Measurements from ENCODE around the gene SPAG16.

SPAG16 gene

DNA sequence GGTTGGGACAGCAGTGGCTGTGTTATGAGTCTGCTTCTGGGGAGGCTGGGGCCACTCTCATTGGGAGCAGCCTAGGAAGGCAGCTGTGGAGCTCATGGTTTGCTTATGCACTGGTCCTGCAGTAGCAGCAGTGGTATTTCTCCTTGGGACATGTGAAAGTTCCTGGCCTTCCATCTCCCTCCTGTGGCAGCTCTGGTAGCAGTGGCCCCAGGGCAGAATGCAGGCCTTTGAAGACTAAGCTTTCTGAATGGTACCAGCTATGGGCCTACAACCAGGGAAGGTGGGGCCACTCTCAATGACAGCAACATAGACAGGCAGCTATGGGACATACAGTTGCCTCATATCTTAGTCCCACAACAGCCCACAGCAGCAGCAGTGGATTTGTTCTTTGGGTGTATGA, 1009.3 kb downstream of the SPAG16 start:
- Histone ChIP-seq H3K9me3 (ENCODE audit: control insufficient read depth, low read length) (peaks cover 16% of the 10 kb centered on the region), H3K4me3 (ENCODE audit: low read length) (no peak overlapping the region), H3K4me1 (ENCODE audit: control insufficient read depth, insufficient read depth, low read length) (no peaks in the 10 kb centered on the region), H3K27me3 (replicated peaks; ENCODE audit: control insufficient read depth, insufficient read depth, low read length) (no peaks in the 10 kb centered on the region), H3K36me3 (ENCODE audit: control insufficient read depth, insufficient read depth, low read length, severe bottlenecking) (no peaks in the 10 kb centered on the region), H3K9ac (ENCODE audit: low read length) (no peak overlapping the region)
- no peak for DNase-seq (ENCODE audit: low read depth)

DNA sequence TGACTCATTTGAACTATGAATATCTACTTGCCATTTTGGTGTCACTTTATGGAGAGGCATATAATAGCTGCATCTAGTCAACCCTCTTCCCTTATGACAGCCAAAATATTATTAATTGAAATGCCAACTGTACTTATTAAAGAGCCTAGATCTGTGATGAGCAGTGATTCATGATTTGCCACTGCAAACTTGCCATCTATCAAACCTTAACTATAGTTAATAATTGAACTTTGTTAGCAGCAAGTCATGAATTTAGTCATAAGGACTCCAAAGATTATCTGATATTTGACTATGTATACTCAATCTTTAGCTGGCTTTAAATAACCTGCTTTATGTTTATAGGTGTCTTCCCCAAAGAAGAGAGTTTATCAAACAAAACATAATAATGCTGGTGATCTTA, 1010.2 kb downstream of the SPAG16 start:
- Histone ChIP-seq H3K36me3 (ENCODE audit: control insufficient read depth, insufficient read depth, low read length, severe bottlenecking) (no peaks in the 10 kb centered on the region), H3K27me3 (replicated peaks; ENCODE audit: control insufficient read depth, insufficient read depth, low read length) (no peaks in the 10 kb centered on the region), H3K9ac (ENCODE audit: low read length) (no peak overlapping the region), H3K4me3 (ENCODE audit: low read length) (no peak overlapping the region), H3K9me3 (ENCODE audit: control insufficient read depth, low read length) (peaks cover 16% of the 10 kb centered on the region), H3K4me1 (ENCODE audit: control insufficient read depth, insufficient read depth, low read length) (no peaks in the 10 kb centered on the region)
- DNase-seq (ENCODE audit: low read depth) = no peak

DNA sequence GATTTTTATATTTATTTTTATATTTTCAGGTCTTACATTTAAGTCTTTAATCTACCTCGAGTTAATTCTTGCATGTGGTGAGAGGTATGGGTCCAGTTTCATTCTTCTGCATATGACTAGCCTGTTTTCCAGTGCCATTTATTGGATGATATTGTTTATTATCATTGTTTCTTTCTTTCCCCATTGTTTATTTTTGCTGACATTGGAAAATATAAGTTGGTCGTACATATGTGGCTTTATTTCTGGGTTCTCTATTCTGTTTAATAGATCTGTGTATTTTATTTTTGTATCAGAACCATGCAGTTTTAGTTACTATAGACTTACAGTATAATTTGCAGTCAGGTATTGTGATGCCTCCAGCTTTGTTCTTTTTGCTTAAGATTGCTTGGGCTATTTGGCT, 1013.2 kb downstream of the SPAG16 start:
- Histone ChIP-seq H3K4me3 (ENCODE audit: low read length) (no peak overlapping the region), H3K36me3 (ENCODE audit: control insufficient read depth, insufficient read depth, low read length, severe bottlenecking) (no peaks in the 10 kb centered on the region), H3K9ac (ENCODE audit: low read length) (no peak overlapping the region), H3K9me3 (ENCODE audit: control insufficient read depth, low read length) (peaks cover 7% of the 10 kb centered on the region), H3K4me1 (ENCODE audit: control insufficient read depth, insufficient read depth, low read length) (no peaks in the 10 kb centered on the region), H3K27me3 (replicated peaks; ENCODE audit: control insufficient read depth, insufficient read depth, low read length) (no peaks in the 10 kb centered on the region)
- DNase-seq (ENCODE audit: low read depth) = no peak

DNA sequence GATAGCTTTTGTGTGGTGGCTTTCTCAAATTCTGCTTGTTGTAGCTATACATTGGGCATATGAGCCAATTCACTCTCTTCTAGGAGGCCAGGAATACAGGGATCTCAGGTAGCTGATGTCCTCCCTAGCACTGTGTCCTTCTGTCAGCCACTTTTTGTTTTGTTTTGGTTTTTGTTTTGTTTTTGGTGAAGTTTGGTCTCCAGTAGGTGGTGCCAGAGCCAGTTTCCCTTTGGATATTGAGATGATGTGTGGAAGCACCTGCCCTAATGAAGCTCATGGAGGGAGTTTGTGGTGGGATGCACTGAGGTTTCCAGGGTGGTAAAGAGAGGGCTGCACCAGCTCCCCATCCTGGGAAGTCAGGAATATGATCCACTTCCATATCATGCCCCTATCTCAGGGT, 1026.1 kb downstream of the SPAG16 start:
- peaks cover 7% of the 10 kb centered on the region for H3K4me1 ChIP-seq (ENCODE audit: control insufficient read depth, insufficient read depth, low read length)
- no peaks in the 10 kb centered on the region for H3K36me3 ChIP-seq (ENCODE audit: control insufficient read depth, insufficient read depth, low read length, severe bottlenecking)
- no peak overlapping the region for H3K4me3 ChIP-seq (ENCODE audit: low read length)
- no peaks in the 10 kb centered on the region for H3K27me3 ChIP-seq (replicated peaks; ENCODE audit: control insufficient read depth, insufficient read depth, low read length)
- no peak overlapping the region for H3K9ac ChIP-seq (ENCODE audit: low read length)
- DNase-seq (ENCODE audit: low read depth) = peak; percentile 31
- H3K9me3 ChIP-seq (ENCODE audit: control insufficient read depth, low read length) = peaks cover 3% of the 10 kb centered on the region

DNA sequence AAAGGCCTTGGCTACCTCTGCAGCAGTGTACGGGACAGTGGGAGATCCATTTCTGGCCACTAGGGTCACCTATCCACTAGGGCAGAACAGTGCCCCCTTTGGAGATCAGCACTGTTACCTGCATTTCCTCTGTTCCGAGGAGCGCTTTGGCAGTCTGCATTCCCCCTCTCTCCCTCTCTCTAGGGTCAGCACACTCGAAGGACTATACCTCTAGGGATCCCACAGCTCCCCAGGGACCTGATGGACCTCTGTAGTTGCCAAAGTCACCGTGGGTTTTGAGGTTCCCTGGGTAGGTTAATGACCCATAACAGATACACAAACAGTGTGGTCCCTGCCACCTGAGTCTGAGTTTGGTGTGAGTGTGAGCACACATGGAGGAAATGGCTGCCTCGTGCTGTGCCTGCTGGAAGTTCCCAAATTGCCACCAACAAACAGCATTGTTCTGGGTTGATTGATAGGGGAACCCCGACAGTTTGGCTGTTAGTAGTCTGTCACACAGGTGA, 1026.8 kb downstream of the SPAG16 start:
- Histone ChIP-seq H3K9me3 (ENCODE audit: control insufficient read depth, low read length) (peaks cover 3% of the 10 kb centered on the region), H3K36me3 (ENCODE audit: control insufficient read depth, insufficient read depth, low read length, severe bottlenecking) (no peaks in the 10 kb centered on the region), H3K4me1 (ENCODE audit: control insufficient read depth, insufficient read depth, low read length) (peaks cover 7% of the 10 kb centered on the region), H3K27me3 (replicated peaks; ENCODE audit: control insufficient read depth, insufficient read depth, low read length) (no peaks in the 10 kb centered on the region), H3K4me3 (ENCODE audit: low read length) (no peak overlapping the region), H3K9ac (ENCODE audit: low read length) (no peak overlapping the region)
- no peak for DNase-seq (ENCODE audit: low read depth)

- H3K4me3 ChIP-seq (ENCODE audit: low read length) = no peak overlapping the region
- no peaks in the 10 kb centered on the region for H3K27me3 ChIP-seq (replicated peaks; ENCODE audit: control insufficient read depth, insufficient read depth, low read length)
- H3K36me3 ChIP-seq (ENCODE audit: control insufficient read depth, insufficient read depth, low read length, severe bottlenecking) = no peaks in the 10 kb centered on the region
- no peak overlapping the region for H3K9ac ChIP-seq (ENCODE audit: low read length)
- no peak for DNase-seq (ENCODE audit: low read depth)
- H3K9me3 ChIP-seq (ENCODE audit: control insufficient read depth, low read length) = peaks cover 2% of the 10 kb centered on the region
- peaks cover 7% of the 10 kb centered on the region for H3K4me1 ChIP-seq (ENCODE audit: control insufficient read depth, insufficient read depth, low read length)
These were observed 1027.9 kb downstream of the SPAG16 start for GRCh38 chr2:214311931-214312749.

DNA sequence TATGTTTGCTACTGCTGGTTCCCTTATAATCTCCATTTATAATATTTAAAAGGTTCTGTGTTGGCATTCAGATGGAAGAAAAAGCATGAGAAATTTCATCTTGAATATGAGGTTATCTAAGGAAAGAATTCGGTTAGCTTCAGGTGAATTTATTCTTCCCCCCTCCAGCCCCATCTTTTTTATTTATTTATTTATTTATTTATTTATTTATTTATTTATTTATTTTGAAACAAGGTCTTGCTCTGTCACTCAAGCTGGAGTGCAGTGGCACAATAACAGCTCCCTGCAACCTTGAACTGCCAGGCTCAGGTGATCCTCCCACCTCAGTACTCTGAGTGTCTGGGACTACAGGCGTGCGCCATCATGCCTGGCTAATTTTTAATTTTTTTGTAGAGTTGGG, 1031.1 kb downstream of the SPAG16 start:
- H3K9ac ChIP-seq (ENCODE audit: low read length) = no peak overlapping the region
- H3K4me1 ChIP-seq (ENCODE audit: control insufficient read depth, insufficient read depth, low read length) = peaks cover 7% of the 10 kb centered on the region
- H3K4me3 ChIP-seq (ENCODE audit: low read length) = no peak overlapping the region
- H3K27me3 ChIP-seq (replicated peaks; ENCODE audit: control insufficient read depth, insufficient read depth, low read length) = no peaks in the 10 kb centered on the region
- no peaks in the 10 kb centered on the region for H3K9me3 ChIP-seq (ENCODE audit: control insufficient read depth, low read length)
- no peaks in the 10 kb centered on the region for H3K36me3 ChIP-seq (ENCODE audit: control insufficient read depth, insufficient read depth, low read length, severe bottlenecking)
- no peak for DNase-seq (ENCODE audit: low read depth)

DNA sequence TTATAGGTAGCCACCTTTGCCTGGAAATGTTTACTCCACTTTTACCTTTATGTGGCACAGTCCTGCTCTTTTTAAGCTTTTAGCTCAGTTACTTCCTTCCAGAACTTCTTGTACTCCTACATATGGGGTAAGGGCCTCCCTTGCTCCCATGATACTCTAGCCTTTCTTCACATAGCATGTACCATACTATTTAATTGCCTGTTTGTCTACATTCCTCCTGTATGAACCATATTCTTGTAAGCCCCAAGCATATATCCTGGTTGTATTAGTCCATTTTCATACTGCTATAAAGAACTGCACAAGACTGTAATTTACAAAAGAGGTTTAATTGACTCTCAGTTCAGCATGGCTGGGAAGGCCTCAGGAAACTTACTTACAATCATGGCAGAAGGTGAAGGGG, 1035.9 kb downstream of the SPAG16 start:
- H3K36me3 ChIP-seq (ENCODE audit: control insufficient read depth, insufficient read depth, low read length, severe bottlenecking) = no peaks in the 10 kb centered on the region
- no peaks in the 10 kb centered on the region for H3K9me3 ChIP-seq (ENCODE audit: control insufficient read depth, low read length)
- H3K9ac ChIP-seq (ENCODE audit: low read length) = no peak overlapping the region

DNA sequence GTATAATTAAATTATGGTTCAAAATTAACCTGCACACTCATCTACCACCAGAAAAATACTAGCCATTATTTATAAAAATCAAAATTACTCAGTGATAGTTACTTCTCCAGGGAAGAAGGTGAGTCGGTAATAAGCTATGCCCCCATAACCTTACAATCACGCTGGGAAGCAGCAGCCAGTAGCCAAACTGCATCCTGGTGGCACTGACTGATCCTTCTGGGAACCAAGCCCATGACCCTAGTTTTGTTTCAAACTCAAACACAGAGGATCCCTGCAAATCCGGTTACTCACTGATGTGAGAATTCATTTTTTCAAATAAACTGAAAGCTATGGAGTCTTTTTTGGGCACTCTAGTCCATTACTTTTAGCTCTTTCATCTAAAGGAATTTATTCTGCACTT, 1038.4 kb downstream of the SPAG16 start:
- Histone ChIP-seq H3K9ac (ENCODE audit: low read length) (no peak overlapping the region), H3K4me3 (ENCODE audit: low read length) (no peak overlapping the region), H3K36me3 (ENCODE audit: control insufficient read depth, insufficient read depth, low read length, severe bottlenecking) (no peaks in the 10 kb centered on the region), H3K9me3 (ENCODE audit: control insufficient read depth, low read length) (no peaks in the 10 kb centered on the region), H3K27me3 (replicated peaks; ENCODE audit: control insufficient read depth, insufficient read depth, low read length) (no peaks in the 10 kb centered on the region), H3K4me1 (ENCODE audit: control insufficient read depth, insufficient read depth, low read length) (no peaks in the 10 kb centered on the region)
- no peak for DNase-seq (ENCODE audit: low read depth)

More for the DNA sequence above, 1035.9 kb downstream of the SPAG16 start:
- no peak overlapping the region for H3K4me3 ChIP-seq (ENCODE audit: low read length)
- no peak for DNase-seq (ENCODE audit: low read depth)
- H3K4me1 ChIP-seq (ENCODE audit: control insufficient read depth, insufficient read depth, low read length) = no peaks in the 10 kb centered on the region
- no peaks in the 10 kb centered on the region for H3K27me3 ChIP-seq (replicated peaks; ENCODE audit: control insufficient read depth, insufficient read depth, low read length)

GRCh38 chr2:214325404-214325803, 1041.1 kb downstream of the SPAG16 start:
- DNase-seq (ENCODE audit: low read depth) = no peak
- H3K4me1 ChIP-seq (ENCODE audit: control insufficient read depth, insufficient read depth, low read length) = no peaks in the 10 kb centered on the region
- no peaks in the 10 kb centered on the region for H3K36me3 ChIP-seq (ENCODE audit: control insufficient read depth, insufficient read depth, low read length, severe bottlenecking)
- no peaks in the 10 kb centered on the region for H3K27me3 ChIP-seq (replicated peaks; ENCODE audit: control insufficient read depth, insufficient read depth, low read length)
- H3K9me3 ChIP-seq (ENCODE audit: control insufficient read depth, low read length) = no peaks in the 10 kb centered on the region
- no peak overlapping the region for H3K4me3 ChIP-seq (ENCODE audit: low read length)
- no peak overlapping the region for H3K9ac ChIP-seq (ENCODE audit: low read length)

DNA sequence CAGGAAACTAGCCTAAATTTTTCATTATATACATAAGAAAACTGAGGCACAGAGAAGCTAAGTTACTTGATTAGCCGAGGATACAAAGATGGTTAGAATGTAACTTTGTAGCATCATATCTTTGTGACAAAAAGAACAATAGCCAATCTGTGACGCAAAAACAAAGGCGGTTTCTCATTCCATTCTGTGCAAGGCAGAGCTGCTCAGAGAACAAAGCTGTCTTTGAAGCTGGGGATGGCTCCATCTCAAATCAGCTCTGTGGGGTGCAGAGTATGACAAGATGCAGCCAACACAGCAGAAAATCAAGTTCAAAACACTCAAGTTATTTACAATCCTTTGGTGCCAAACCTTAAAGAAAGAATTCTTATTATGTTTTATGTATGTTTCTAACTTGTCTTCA, 1044.7 kb downstream of the SPAG16 start:
- H3K4me1 ChIP-seq (ENCODE audit: control insufficient read depth, insufficient read depth, low read length) = no peaks in the 10 kb centered on the region
- no peaks in the 10 kb centered on the region for H3K27me3 ChIP-seq (replicated peaks; ENCODE audit: control insufficient read depth, insufficient read depth, low read length)
- H3K9ac ChIP-seq (ENCODE audit: low read length) = no peak overlapping the region
- H3K4me3 ChIP-seq (ENCODE audit: low read length) = no peak overlapping the region
- H3K36me3 ChIP-seq (ENCODE audit: control insufficient read depth, insufficient read depth, low read length, severe bottlenecking) = no peaks in the 10 kb centered on the region
- H3K9me3 ChIP-seq (ENCODE audit: control insufficient read depth, low read length) = no peaks in the 10 kb centered on the region
- no peak for DNase-seq (ENCODE audit: low read depth)

DNA sequence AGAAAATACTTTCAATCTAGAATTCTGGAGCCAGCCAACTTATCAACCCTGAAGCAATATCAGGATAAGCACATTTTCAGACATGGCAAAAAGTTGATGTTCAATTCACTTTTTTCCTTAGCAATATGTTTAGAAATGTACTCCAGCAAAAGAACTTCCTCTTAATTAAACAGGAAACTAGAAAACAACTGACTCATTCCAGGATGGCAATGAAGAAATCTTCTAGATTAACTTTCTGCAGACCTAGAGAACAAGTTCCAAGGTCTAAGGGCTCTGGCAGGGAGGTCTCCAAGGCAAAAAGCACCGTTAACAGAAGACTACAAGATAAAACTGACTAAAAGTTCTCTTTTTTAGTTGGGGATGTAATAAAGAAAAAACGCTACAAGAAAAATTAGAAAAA, 1057.4 kb downstream of the SPAG16 start:
- Histone ChIP-seq H3K36me3 (ENCODE audit: control insufficient read depth, insufficient read depth, low read length, severe bottlenecking) (no peaks in the 10 kb centered on the region), H3K9me3 (ENCODE audit: control insufficient read depth, low read length) (no peaks in the 10 kb centered on the region), H3K27me3 (replicated peaks; ENCODE audit: control insufficient read depth, insufficient read depth, low read length) (no peaks in the 10 kb centered on the region), H3K4me3 (ENCODE audit: low read length) (no peak overlapping the region), H3K4me1 (ENCODE audit: control insufficient read depth, insufficient read depth, low read length) (peaks cover 4% of the 10 kb centered on the region), H3K9ac (ENCODE audit: low read length) (no peak overlapping the region)
- DNase-seq (ENCODE audit: low read depth) = peak; percentile 56

All from adipocyte (in vitro differentiated cells).